Measurements from ENCODE around the gene ADAT3.

DNA sequence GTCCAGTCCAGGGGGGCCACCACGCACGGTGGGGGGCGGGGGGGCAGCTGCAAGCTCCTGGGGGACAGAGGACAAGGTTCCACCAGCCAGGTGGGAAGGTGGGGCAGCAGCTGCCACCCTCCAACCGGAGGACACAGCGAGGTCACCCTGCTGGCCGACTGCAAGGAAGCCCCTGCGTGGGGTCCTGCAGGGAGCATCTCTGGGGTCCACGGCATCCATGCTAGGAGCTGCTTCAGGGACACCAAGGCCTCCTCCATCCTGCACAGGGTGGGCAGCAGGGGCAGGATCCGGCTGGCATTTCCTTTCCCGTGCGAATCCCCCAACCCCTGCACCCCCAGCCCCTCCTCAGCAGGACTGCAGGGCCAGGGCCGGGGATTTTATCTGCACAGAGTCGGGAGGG, 33.6 kb upstream of the ADAT3 start:
- TF ChIP-seq RNF2 (IDR thresholded peaks at IDR 0.05; ENCODE audit: borderline replicate concordance, low read depth) (no peak), NR3C1 (IDR thresholded peaks at IDR 0.05) (no peak), KDM1A (IDR thresholded peaks at IDR 0.05; ENCODE audit: low read depth) (no peak), POLR2A (IDR thresholded peaks at IDR 0.05; ENCODE audit: low read length) (no peak), RFX5 (IDR thresholded peaks at IDR 0.05) (no peak), EP300 (IDR thresholded peaks at IDR 0.05) (no peak), RAD21 (conservative IDR thresholded peaks at IDR 0.05 in 1 of 2, IDR thresholded peaks at IDR 0.05 in 1 of 2) (no peak)
- TF ChIP-seq, protein P1, sequence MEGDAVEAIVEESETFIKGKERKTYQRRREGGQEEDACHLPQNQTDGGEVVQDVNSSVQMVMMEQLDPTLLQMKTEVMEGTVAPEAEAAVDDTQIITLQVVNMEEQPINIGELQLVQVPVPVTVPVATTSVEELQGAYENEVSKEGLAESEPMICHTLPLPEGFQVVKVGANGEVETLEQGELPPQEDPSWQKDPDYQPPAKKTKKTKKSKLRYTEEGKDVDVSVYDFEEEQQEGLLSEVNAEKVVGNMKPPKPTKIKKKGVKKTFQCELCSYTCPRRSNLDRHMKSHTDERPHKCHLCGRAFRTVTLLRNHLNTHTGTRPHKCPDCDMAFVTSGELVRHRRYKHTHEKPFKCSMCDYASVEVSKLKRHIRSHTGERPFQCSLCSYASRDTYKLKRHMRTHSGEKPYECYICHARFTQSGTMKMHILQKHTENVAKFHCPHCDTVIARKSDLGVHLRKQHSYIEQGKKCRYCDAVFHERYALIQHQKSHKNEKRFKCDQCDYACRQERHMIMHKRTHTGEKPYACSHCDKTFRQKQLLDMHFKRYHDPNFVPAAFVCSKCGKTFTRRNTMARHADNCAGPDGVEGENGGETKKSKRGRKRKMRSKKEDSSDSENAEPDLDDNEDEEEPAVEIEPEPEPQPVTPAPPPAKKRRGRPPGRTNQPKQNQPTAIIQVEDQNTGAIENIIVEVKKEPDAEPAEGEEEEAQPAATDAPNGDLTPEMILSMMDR (IDR thresholded peaks at IDR 0.05) = no peak
